ENCODE results near the gene RFLNA. TPM values are rescaled to one million over a fixed set of nuclear protein-coding genes. Genes with fewer than 3 reads are reported as not detected.

The RFLNA gene
- total and polyA plus RNA-seq, 11 donors, result 0.06 to 0.63 (median 0.22) TPM; not detected in 5

DNA sequence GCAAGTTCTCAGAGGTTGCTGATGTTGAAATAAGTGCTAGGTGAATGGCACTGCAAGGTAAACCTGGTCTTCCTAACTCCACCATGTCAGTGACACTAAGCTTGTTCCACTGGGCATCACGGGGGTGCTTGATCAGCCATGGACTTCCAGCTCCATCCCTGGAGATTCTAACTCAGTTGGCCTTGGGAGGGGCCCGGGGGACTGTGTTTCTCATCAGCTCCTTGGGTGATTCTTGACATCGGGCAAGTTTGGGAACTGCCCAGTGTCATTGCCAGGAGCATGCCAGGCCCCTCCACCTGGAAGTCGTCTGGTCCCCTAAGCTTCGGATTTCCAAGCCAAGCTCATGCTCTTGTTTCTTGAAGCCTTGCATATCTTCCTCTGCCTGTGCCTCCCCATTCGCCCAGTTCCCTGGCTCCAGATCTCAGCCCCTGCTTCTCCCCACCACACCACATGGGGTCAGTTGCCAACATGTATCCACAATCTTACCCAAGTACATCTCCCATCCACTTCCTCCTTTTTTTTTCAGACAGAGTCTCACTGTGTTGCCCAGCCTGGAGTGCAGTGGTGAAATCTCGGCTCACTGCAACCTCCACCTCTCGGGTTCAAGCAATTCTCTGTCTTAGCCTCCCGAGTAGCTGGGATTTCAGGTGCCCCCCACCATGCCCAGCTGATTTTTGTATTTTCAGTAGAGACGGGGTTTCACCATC is 30.7 kb upstream of the RFLNA start:
- TF ChIP-seq, protein P1, sequence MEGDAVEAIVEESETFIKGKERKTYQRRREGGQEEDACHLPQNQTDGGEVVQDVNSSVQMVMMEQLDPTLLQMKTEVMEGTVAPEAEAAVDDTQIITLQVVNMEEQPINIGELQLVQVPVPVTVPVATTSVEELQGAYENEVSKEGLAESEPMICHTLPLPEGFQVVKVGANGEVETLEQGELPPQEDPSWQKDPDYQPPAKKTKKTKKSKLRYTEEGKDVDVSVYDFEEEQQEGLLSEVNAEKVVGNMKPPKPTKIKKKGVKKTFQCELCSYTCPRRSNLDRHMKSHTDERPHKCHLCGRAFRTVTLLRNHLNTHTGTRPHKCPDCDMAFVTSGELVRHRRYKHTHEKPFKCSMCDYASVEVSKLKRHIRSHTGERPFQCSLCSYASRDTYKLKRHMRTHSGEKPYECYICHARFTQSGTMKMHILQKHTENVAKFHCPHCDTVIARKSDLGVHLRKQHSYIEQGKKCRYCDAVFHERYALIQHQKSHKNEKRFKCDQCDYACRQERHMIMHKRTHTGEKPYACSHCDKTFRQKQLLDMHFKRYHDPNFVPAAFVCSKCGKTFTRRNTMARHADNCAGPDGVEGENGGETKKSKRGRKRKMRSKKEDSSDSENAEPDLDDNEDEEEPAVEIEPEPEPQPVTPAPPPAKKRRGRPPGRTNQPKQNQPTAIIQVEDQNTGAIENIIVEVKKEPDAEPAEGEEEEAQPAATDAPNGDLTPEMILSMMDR (IDR thresholded peaks at IDR 0.05), result no peak
- TF ChIP-seq POLR2A (IDR thresholded peaks at IDR 0.05), result no peak
- DNase-seq (no peak), ATAC-seq (no peak)
- H3K27me3 ChIP-seq, result peaks cover 0 to 12% (median 0%) of the 10 kb centered on the region in 9 donors
- peaks cover 0 to 5% (median 0%) of the 10 kb centered on the region in 12 donors for H3K4me1 ChIP-seq
- H3K36me3 ChIP-seq, result no peaks in the 10 kb centered on the region
- 86 to 95% (median 92%) methylated on average over 10 of the region's 10 CpGs for WGBS, 4 donors
- H3K27ac ChIP-seq, result no peak overlapping the region
- intact Hi-C loops (cut with DNase I), result no loop called here
- H3K4me3 ChIP-seq, result no peak overlapping the region
- H3K9me3 ChIP-seq, result peaks cover 0 to 3% (median 0%) of the 10 kb centered on the region in 12 donors

DNA sequence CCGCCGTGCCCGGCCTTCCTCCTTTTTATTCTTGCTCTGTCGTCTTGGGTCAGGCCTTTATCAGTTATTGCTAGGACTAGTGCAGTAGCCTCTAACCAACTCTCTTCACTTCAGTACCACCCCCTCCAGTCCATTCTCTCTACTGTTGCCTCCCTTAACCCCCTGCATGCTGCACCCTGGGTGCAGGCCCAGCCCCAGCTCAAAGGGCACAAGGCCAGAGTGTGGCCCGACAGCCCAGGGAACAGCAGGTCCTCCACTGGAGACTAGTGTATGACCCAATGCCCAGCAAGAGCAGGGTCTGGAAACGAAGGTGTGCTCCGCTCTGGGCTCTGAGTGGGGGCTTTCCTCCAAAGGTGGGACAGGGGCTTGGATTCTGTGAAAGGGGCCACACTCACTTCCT is 30.0 kb upstream of the RFLNA start:
- no peaks in the 10 kb centered on the region for H3K36me3 ChIP-seq
- no peak for TF ChIP-seq POLR2A (IDR thresholded peaks at IDR 0.05)
- TF ChIP-seq, protein P1 (IDR thresholded peaks at IDR 0.05), result no peak
- intact Hi-C loops (cut with DNase I), result no loop called here
- H3K27me3 ChIP-seq, result peaks cover 0 to 12% (median 0%) of the 10 kb centered on the region in 9 donors
- no peak overlapping the region for H3K27ac ChIP-seq
- no peak overlapping the region for H3K4me3 ChIP-seq
- peaks cover 0 to 4% (median 0%) of the 10 kb centered on the region in 12 donors for H3K9me3 ChIP-seq
- ATAC-seq (no peak), DNase-seq (no peak)
- H3K4me1 ChIP-seq, result peaks cover 0 to 5% (median 0%) of the 10 kb centered on the region in 12 donors
- 87 to 96% (median 93%) methylated on average over 7 of the region's 7 CpGs for WGBS, 4 donors

DNA sequence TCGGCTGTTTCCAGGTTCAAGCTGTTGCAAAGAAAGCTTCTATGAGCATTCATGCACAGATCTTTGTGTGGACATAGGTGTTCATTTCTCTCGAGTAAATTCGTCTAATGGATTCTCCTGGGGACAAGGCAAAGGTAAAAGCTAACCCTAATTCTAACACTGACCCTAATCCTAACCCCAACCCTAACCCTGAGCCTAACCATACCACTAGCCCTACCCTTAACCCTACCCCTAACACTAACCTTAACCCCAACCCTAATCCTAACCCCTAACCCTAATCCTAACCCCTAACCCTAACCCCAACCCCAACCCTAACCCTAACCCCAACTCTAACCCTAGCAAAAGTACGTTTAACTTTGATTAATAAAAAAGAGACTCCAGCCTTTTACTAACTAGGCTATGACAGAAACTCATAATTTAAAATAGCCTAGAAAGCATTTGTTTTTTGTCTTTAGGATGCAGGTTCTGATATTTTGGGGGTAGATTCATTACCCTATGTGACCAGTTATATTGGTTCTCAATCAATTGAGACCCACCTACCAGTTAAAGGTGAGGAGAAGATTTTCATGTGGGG is 27.6 kb upstream of the RFLNA start:
- DNase-seq (no peak), ATAC-seq (no peak)
- Histone ChIP-seq H3K27ac (no peak overlapping the region), H3K4me1 (peaks cover 0 to 5% (median 0%) of the 10 kb centered on the region in 12 donors), H3K36me3 (no peaks in the 10 kb centered on the region), H3K9me3 (peaks cover 0 to 4% (median 0%) of the 10 kb centered on the region in 12 donors), H3K4me3 (no peak overlapping the region), H3K27me3 (peaks cover 0 to 12% (median 0%) of the 10 kb centered on the region in 9 donors)
- TF ChIP-seq, protein P1 (IDR thresholded peaks at IDR 0.05), result no peak
- TF ChIP-seq POLR2A (IDR thresholded peaks at IDR 0.05), result no peak
- intact Hi-C loops (cut with DNase I), result no loop called here
- WGBS, 4 donors, result 70 to 82% (median 80%) methylated on average over 4 of the region's 4 CpGs

DNA sequence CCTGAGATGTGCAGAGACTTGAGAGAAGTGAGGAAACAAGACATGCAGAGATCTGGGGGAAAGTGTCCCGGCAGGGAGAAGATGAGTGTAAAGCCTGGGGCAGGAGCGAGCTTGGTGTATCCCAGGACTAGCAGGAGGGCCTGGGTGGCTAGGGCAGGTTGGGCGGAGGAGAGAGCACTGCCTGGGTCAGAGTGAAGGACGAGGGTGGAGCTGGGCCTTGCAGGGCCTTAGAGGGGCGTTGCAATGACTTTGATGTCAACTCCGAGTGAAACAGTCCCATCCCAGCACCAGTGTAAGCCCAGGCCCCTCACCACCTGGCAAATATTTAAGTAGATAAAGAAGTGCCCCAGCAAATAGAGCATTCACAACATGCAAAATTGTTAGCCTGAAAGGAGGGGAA is 24.2 kb upstream of the RFLNA start:
- no peak overlapping the region for H3K27ac ChIP-seq
- DNase-seq, result no peak
- TF ChIP-seq, protein P1 (IDR thresholded peaks at IDR 0.05), result no peak
- no peak for TF ChIP-seq POLR2A (IDR thresholded peaks at IDR 0.05)
- ATAC-seq, result no peak
- 87 to 95% (median 92%) methylated on average over 6 of the region's 6 CpGs for WGBS, 4 donors
- intact Hi-C loops (cut with DNase I), result no loop called here
- peaks cover 0 to 5% (median 0%) of the 10 kb centered on the region in 9 donors for H3K27me3 ChIP-seq
- no peaks in the 10 kb centered on the region for H3K36me3 ChIP-seq
- no peak overlapping the region for H3K4me3 ChIP-seq
- peaks cover 0 to 7% (median 0%) of the 10 kb centered on the region in 12 donors for H3K4me1 ChIP-seq
- peaks cover 0 to 4% (median 0%) of the 10 kb centered on the region in 12 donors for H3K9me3 ChIP-seq
